GM03348 (cell line): ENCODE measurements around the gene SEMA4B.
A peak's percentile ranks its signal among the peaks of the same experiment; 100 is the strongest.
"Not testable (repeated sequence)": the region's sequence is repeated elsewhere in the genome, so short reads cannot be mapped to it uniquely, and the experiment has no call there.

Experiments used
- DNase-seq: peaks from one replicate; pipeline ENCODE4 v3.0.0; 2012; ENCODE audit warnings: low spot score

The SEMA4B gene

DNA sequence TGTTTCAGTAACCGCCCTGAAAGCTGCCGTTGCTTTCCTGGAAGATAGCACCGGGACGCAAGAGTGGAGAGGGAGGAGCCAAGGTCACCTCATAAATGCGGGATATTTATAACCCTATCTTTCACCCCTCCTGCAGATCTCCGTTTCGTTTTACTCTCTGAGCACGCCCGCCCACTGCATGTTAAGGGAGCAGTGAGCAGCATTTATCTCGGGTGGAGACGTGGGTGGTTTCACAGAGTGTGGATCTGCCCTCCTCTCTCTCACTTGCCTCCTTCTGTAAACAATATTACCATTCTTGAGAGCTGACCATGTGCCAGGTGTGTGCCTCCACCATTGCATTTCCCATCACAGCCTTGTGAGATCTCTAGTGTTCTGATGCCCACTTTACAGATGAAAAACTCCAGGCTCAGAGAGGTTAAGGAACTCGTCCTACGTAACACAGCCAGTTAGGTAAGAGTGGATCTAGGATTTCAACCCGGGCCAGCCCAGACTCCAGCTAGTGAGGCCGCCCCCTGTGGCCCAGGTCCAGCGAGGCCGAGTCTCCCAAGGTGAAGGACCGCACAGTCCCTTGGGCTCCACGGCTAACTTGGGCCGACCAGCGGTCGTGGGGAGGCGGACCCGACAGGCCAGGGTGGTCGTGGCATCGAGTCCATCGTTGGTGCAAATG lies 16.9 kb upstream of the SEMA4B start:
- peak; percentile 84 for DNase-seq

- peak; percentile 90 for DNase-seq
Observed at GRCh38 chr15:90184786-90185704, 16.1 kb upstream of the SEMA4B start.

GRCh38 chr15:90187257-90187868 lies 13.8 kb upstream of the SEMA4B start:
- DNase-seq = no peak

- not testable (repeated sequence) for DNase-seq
Observed at GRCh38 chr15:90188065-90188464, 13.1 kb upstream of the SEMA4B start.

GRCh38 chr15:90188914-90189748 lies 12.0 kb upstream of the SEMA4B start:
- no peak for DNase-seq

DNA sequence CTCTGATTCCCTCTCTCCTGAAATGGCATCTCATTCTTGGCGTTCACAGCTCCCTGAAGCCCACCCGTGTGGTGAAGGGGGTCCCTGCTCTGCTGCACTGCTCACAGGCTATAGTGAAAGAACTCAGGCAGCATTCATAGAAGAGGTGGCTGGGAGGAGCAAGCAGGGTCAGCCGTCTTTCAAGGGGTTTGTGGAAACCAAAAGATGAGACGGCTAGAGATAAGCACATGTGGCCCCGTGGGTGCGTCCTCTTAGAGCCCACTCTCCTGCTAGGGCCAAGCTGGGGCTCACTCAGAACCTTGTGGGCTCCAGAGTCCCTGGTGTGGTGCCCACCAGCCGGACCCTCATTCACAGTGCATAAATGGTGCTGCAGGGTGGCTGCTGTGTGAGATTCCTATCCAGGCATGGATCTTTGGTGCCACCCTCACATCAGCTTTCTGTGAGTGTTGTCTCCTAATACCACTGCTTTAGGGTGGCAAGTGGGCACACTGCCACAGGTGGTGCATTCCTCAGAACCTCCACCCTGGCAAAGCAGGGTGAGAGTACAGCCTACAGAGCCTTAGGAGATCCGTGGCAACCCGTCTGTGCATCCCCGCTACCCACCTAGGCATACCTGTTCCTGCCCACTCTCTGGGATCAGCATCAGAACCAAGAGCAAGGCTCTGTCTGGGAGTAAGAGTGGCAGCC lies 11.2 kb upstream of the SEMA4B start:
- DNase-seq = no peak

GRCh38 chr15:90190606-90191343 lies 10.4 kb upstream of the SEMA4B start:
- DNase-seq = no peak

GRCh38 chr15:90191344-90191687 lies 9.8 kb upstream of the SEMA4B start:
- no peak for DNase-seq

DNA sequence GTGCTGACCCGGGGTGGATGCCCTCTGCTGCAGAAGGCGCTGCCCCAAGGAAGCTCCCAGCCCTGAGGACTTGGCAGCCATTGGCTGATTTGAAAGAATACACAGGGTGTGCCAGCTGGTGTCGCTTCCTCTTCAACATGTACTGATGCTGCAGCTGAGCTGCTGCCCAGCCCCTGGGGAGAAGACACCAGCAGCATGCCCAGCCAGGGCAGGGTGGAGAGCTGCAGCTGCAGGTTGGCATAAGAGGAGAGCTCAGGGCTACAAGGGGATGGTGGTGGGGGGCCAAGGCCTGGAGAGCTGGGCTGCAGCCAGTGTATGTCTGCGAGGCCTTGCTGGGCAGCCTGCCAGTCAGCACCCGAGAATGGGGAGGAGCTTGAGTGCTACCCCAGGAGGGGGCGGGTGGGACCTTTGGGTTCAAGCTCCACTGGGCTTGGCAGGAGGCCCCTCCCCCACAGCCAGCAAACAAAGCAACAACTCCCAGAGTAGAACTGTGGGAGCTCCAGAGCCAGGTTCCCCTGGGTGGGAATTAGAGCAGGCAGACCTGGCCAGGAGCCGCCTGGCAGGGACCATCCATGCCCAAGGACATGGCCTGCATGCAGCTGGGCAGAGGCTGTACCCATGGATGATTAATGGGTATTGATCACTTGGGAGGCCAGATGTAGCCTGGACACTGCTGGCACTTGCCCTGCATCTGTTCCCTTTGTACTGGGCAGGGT lies 9.2 kb upstream of the SEMA4B start:
- no peak for DNase-seq

- no peak for DNase-seq
Observed at GRCh38 chr15:90192961-90193786, 8.0 kb upstream of the SEMA4B start.

- DNase-seq = no peak
Observed at GRCh38 chr15:90194655-90195054, 6.5 kb upstream of the SEMA4B start.

DNA sequence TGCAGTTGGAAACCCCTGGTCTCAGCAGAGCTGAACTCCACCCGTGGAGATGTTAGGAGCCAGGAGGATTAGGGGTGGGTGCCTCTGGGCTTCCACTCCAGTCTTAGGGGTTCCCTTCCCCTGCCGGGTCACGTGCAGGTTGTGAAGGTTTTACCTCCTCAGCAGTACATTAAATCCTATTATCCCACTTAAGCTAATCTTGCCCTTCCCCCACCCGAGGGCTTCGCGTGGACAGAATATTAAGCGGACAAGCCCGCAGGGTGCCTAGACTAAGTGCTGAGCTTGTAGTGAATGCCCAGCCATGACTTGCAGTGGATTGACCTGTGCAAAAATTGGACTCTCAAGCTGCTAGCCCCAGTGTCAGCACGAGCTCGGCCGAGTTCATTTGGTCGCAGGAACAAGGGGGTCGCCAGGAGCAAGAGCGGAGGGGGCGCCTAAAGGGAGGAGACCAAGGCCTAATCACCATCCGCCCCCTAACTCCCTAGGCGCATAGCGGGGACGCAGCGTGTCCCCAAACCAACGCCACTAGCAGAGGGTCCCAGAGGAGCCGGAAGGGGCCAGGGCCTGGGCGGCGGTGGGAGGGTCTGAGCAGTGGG lies 498 bp upstream of the SEMA4B start:
- peak; percentile 18 for DNase-seq

GRCh38 chr15:90201944-90202375 lies 830 bp downstream of the SEMA4B start:
- DNase-seq = peak; percentile 41

GRCh38 chr15:90202929-90203328 lies 1.8 kb downstream of the SEMA4B start:
- DNase-seq = no peak

GRCh38 chr15:90203473-90203872 lies 2.3 kb downstream of the SEMA4B start:
- no peak for DNase-seq

DNA sequence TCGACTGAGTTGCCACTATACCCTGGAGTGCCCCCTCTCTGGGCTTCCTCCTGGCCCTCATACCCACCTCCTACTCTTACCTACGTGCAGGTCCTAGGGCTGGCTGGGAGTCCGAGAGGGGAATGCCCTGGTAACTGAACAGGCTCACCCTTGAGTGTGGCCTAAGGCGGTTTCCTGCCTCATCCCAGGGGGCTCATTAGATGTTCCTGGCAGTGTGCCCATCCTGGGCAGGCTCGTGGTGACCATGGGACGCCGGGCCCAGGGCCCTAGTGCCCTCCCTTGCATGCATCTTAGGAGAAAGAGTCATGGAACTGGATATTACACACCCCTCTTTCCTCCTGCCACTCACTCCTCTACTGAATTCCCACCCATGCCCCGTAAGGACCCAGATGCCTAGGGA lies 2.8 kb downstream of the SEMA4B start:
- DNase-seq = no peak

GRCh38 chr15:90205050-90205848 lies 4.1 kb downstream of the SEMA4B start:
- DNase-seq = no peak

GRCh38 chr15:90205886-90206285 lies 4.8 kb downstream of the SEMA4B start:
- DNase-seq = no peak
